HCT116 (cell line): ENCODE results near the gene ALDOA. TPM values are rescaled to one million over a fixed set of nuclear protein-coding genes. Genes with fewer than 3 reads are reported as not detected.

Experiments
- ATAC-seq: fragments of 200-7000 bp; cut with Tn5 transposase; 2 replicates; pipeline ENCODE4 v1.9.1; 2020; ENCODE audit warnings: mild to moderate bottlenecking, moderate library complexity
- BruUV-seq: library from RNA; stranded (reverse); fragments of 400-500 nt; replicated peaks from 2 replicates; lab custom pipeline; 2021; lab: Mats Ljungman, UMichigan
- CTCF ChIA-PET: fragments of 300-600 bp; sonication (Branson Sonifier 250); formaldehyde crosslinking; loops from one replicate; lab custom pipeline; 2021; ENCODE audit warnings: antibody characterized with exemption; lab: Charles Lee
- POLR2A ChIA-PET: fragments of 300-600, 350-600 bp; sonication (Branson Sonifier 250); formaldehyde crosslinking; loops from one replicate; lab custom pipeline; 2021; ENCODE audit warnings: antibody characterized with exemption; lab: Charles Lee
- RAD21 ChIA-PET, 2 experiments: fragments of 300-600 bp; sonication (Branson Sonifier 250); formaldehyde crosslinking; loops; one replicate each; lab custom pipeline; 2023; ENCODE audit warnings: low total read pairs in 2 of 2; ENCODE audit not compliant: uncharacterized antibody in 2 of 2, unreplicated experiment in 2 of 2, low non-redundant PET in 1 of 2; lab: Charles Lee
- DNase-seq: peaks from one replicate; pipeline ENCODE4 v3.0.0-alpha.2; 2010; ENCODE audit warnings: low read depth, low spot score
- H2AFZ ChIP-seq: fragments of 200-600 bp; shearing (Covaris generic), sonication (generic); 2 replicates; pipeline ENCODE4 v1.6.1; 2017; ENCODE audit warnings: low read depth, mixed run types, mixed read lengths, antibody characterized with exemption, low read length; ENCODE audit not compliant: poor library complexity, severe bottlenecking
- H3K27ac ChIP-seq: 2 replicates; pipeline ENCODE4 v1.5.1; 2012; ENCODE audit warnings: low read depth, low read length
- H3K27me3 ChIP-seq: fragments of 200-600 bp; sonication (generic); 2 replicates; pipeline ENCODE4 v1.6.1; 2016; ENCODE audit warnings: mixed run types, low read length, mixed read lengths; ENCODE audit not compliant: insufficient read depth
- H3K36me3 ChIP-seq, 2 experiments: fragments of 200-500 bp in 1 of 2; fragments of 200-600 bp in 1 of 2; sonication (Bioruptor generic) in 1 of 2; sonication (generic) in 1 of 2; 2 replicates each; pipeline versions ENCODE4 v1.5.1 to v1.6.1; 2014 to 2016; ENCODE audit warnings: low read length in 2 of 2, inconsistent platforms in 1 of 2, mixed read lengths in 1 of 2, mixed run types in 1 of 2; ENCODE audit not compliant: insufficient read depth in 2 of 2, control insufficient read depth in 1 of 2
- H3K4me1 ChIP-seq, 2 experiments: fragments of 200-600 bp in 1 of 2; sonication (generic) in 1 of 2; 2 replicates each; pipeline versions ENCODE4 v1.5.1 to v1.6.1; 2012 to 2017; ENCODE audit warnings: low read length in 2 of 2, inconsistent platforms in 1 of 2, mild to moderate bottlenecking in 1 of 2, mixed read lengths in 1 of 2, mixed run types in 1 of 2, moderate library complexity in 1 of 2; ENCODE audit not compliant: insufficient read depth in 2 of 2, control insufficient read depth in 1 of 2
- H3K4me2 ChIP-seq: fragments of 200-600 bp; sonication (generic); 2 replicates; pipeline ENCODE4 v1.6.1; 2017; ENCODE audit warnings: mixed run types, low read length, mixed read lengths
- H3K4me3 ChIP-seq, 2 experiments: fragments of 200-600 bp in 1 of 2; sonication (generic) in 1 of 2; replicated peaks in 1 of 2; 2 replicates each; pipeline ENCODE4 v1.5.1; 2011 to 2016; ENCODE audit warnings: low read length in 2 of 2, control low read depth in 1 of 2, low read depth in 1 of 2, mild to moderate bottlenecking in 1 of 2, mixed read lengths in 1 of 2, mixed run types in 1 of 2
- H3K79me2 ChIP-seq: fragments of 200-600 bp; sonication (generic); 2 replicates; pipeline ENCODE4 v1.6.1; 2017; ENCODE audit warnings: mild to moderate bottlenecking, mixed run types, low read length, moderate library complexity, mixed read lengths; ENCODE audit not compliant: insufficient read depth
- H3K9ac ChIP-seq: fragments of 200-600 bp; sonication (generic); 2 replicates; pipeline ENCODE4 v1.6.1; 2016; ENCODE audit warnings: low read length, mixed read lengths
- H3K9me2 ChIP-seq: fragments of 200-600 bp; sonication (generic), shearing (Covaris generic); 2 replicates; pipeline ENCODE4 v1.6.1; 2017; ENCODE audit warnings: mixed run types, mild to moderate bottlenecking, moderate library complexity; ENCODE audit not compliant: insufficient read depth
- H3K9me3 ChIP-seq, 2 experiments: fragments of 200-500 bp in 1 of 2; fragments of 200-600 bp in 1 of 2; sonication (Bioruptor generic) in 1 of 2; sonication (generic) in 1 of 2; 2 replicates each; pipeline ENCODE4 v1.6.1; 2014 to 2017; ENCODE audit warnings: low read length in 2 of 2, mixed read lengths in 2 of 2, inconsistent platforms in 1 of 2, low read depth in 1 of 2, mild to moderate bottlenecking in 1 of 2, mixed run types in 1 of 2, moderate library complexity in 1 of 2; ENCODE audit not compliant: control insufficient read depth in 1 of 2, insufficient read depth in 1 of 2
- H4K20me1 ChIP-seq: fragments of 200-600 bp; sonication (generic), shearing (Covaris generic); 2 replicates; pipeline ENCODE4 v1.6.1; 2017; ENCODE audit warnings: mixed run types, mild to moderate bottlenecking, moderate library complexity; ENCODE audit not compliant: insufficient read depth
- ELF1 ChIP-seq: IDR thresholded peaks from 2 replicates; pipeline ENCODE4 v1.6.1; 2012; ENCODE audit warnings: low read depth, borderline replicate concordance
- JUND ChIP-seq: IDR thresholded peaks from 2 replicates; pipeline ENCODE4 v1.6.1; 2012
- SIN3A ChIP-seq: IDR thresholded peaks from 2 replicates; pipeline ENCODE4 v1.6.1; 2012; ENCODE audit warnings: low read depth
- SP1 ChIP-seq: IDR thresholded peaks from 2 replicates; pipeline ENCODE4 v1.6.1; 2012; ENCODE audit warnings: low read depth
- intact Hi-C: fragments of 100-400 bp; cut with micrococcal nuclease; formaldehyde crosslinking; loops from 2 replicates; pipeline ENCODE4 v1.10.0; 2022
- total RNA-seq: library from RNA; stranded (reverse); gene quantifications from one replicate; pipeline ENCODE4 v1.2.1, GENCODE V29; 2021; ENCODE audit not compliant: unreplicated experiment

The ALDOA gene
- total RNA-seq, 1 experiment from 2014 or later = 2,423 TPM

DNA sequence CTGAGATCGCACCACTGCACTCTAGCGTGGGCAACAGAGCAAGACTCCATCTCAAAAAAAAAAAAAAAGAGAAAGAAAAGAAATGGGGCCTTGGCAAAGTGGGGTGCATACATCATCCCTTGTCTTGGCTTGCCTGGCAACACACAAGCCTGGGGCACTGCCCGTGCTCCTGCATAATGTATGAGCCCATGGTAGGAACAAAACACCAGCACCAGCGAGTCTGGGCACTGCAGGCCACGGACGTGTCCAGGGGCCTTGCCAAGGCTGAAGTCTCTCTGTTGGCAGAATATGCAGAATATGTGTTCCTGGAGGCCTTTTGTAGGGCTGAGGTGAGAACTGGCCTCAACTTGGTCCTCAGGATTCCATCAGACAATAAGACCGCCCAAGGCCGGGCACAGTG lies 15.7 kb upstream of the ALDOA start:
- Histone ChIP-seq H3K36me3 (no peaks in the 10 kb centered on the region), H3K9me2 (no peaks in the 10 kb centered on the region), H3K4me2 (no peak overlapping the region), H3K9me3 (no peaks in the 10 kb centered on the region), H3K9ac (no peak overlapping the region), H3K4me3 (no peak overlapping the region), H3K4me1 (peaks cover 13 to 48% of the 10 kb centered on the region in 2 experiments; a peak in 3 of 4 replicates), H3K79me2 (peaks cover 7% of the 10 kb centered on the region), H4K20me1 (no peaks in the 10 kb centered on the region), H2AFZ (no peak overlapping the region), H3K27me3 (no peaks in the 10 kb centered on the region), H3K27ac (no peak overlapping the region)
- ATAC-seq (no peak), DNase-seq (no peak)
- TF ChIP-seq JUND = no peak
- CTCF ChIA-PET = interaction anchor here (2.8 kb wide), 1 partner anchor 17 kb away, joined by 8 read pairs; no protein-coding TSS in a partner anchor
- intact Hi-C loops = no loop called here
- BruUV-seq = no TSS peak
- RAD21 ChIA-PET = no interaction called here
- POLR2A ChIA-PET = no interaction called here

DNA sequence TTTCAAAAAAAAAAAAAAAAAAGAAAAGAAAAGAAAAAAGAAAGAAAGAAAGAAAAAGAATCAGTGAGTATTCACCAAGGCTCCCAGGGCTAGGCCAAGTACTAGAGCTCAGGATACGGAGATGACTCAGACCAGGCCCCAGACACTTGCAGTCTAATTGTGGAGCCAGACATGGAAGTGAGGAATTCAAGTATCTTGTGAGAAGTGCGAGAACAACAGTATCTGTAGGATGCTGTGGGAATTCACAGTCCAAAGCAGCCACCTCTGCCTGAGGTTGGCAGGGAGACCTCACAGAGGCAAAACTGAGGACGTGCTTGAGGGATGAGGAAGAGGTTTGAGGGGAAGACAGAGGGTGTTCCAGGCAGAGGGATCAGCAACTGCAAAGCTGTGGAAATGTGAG lies 14.0 kb upstream of the ALDOA start:
- intact Hi-C loops = no loop called here

More for the DNA sequence above, 14.0 kb upstream of the ALDOA start:
- H3K9me2 ChIP-seq = no peaks in the 10 kb centered on the region
- POLR2A ChIA-PET = interaction anchor here (0.6 kb wide), 1 partner anchor 130 kb away, joined by 4 read pairs; no protein-coding TSS in a partner anchor
- no TSS peak for BruUV-seq
- TF ChIP-seq SP1 (no peak), ELF1 (no peak), SIN3A (no peak)
- TF ChIP-seq, all 23 proteins: peak for 0
- RAD21 ChIA-PET = no interaction called here
- no peaks in the 10 kb centered on the region for H4K20me1 ChIP-seq
- peaks cover 7% of the 10 kb centered on the region for H3K79me2 ChIP-seq
- no peak overlapping the region for H2AFZ ChIP-seq
- no peaks in the 10 kb centered on the region for H3K9me3 ChIP-seq
- CTCF ChIA-PET = interaction anchor here (0.7 kb wide), 1 partner anchor 122 kb away, joined by 4 read pairs; no protein-coding TSS in a partner anchor
- H3K27me3 ChIP-seq = no peaks in the 10 kb centered on the region
- peaks cover 8 to 42% of the 10 kb centered on the region in 2 experiments; a peak in 3 of 4 replicates for H3K4me1 ChIP-seq
- DNase-seq (no peak), ATAC-seq (no peak)
- no peak overlapping the region for H3K4me3 ChIP-seq
- H3K27ac ChIP-seq = no peak overlapping the region
- peak overlapping the region; percentile 20 for H3K4me2 ChIP-seq
- peak overlapping the region; percentile 30 for H3K9ac ChIP-seq
- H3K36me3 ChIP-seq = no peaks in the 10 kb centered on the region
